Middle frontal gyrus (tissue), 1 donor: ENCODE data around the gene APOBEC3F.
"Not testable (repeated sequence)": the region's sequence is repeated elsewhere in the genome, so short reads cannot be mapped to it uniquely, and the experiment has no call there.

Experiments used
- DNase-seq: peaks from one replicate; pipeline ENCODE4 v3.0.0-alpha.2; 2015; ENCODE audit warnings: low spot score; ENCODE audit errors: extremely low spot score

The APOBEC3F gene

DNA sequence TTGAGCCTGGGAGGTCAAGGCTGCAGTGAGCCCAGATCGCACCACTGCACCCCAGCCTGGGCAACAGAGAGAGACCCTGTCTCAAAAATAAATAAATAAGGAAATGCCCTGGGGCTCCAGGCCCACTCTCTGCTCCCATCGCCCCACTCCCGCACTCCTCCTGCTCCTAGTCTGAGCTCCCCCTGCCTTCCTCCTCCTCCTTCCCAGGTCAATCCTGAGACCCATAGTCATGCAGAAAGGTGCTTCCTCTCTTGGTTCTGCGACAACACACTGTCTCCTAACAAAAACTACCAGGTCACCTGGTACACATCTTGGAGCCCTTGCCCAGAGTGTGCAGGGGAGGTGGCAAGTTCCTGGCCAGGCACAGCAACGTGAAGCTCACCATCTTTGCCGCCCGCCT lies 29.5 kb downstream of the APOBEC3F start:
- DNase-seq, result no peak

DNA sequence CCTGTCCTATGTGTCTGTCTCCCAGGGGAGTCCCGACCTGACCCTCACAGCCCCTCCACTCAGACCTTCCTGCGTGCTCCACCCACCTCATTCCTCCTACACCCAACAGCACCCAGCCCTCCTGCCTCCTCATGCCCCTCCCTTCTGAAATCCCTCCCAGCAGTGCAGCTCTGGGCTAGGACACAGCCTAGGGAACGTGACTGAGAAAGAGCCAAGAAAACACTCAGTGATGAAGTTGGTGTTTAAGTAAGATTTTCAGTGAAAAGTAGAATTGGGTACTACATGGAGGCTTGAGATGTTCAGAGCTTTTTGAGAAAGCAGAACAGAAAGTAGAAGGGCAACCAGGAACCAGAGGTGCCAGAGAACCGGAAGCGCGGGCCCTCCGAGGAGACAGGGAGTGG lies 31.9 kb downstream of the APOBEC3F start:
- DNase-seq, result not testable (repeated sequence)

DNA sequence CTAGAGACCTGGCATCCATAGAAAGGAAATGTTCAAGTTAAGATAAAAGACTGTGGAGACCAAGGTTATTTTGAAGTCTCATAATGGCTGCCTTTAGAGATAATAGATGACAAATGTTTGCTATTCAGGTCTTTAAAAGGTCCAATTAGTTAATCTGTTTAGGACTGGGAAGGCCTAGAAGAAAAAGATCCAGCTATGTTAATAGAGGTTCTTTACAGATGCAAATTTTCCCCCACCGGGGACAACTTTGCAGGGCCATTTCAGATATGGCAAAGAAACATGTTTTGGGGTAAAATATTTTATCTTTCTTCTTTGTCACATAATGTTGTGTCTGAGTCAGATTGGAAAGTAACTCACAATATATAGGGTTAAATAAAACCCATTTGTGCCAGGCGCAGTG lies 33.3 kb downstream of the APOBEC3F start:
- no peak for DNase-seq

DNA sequence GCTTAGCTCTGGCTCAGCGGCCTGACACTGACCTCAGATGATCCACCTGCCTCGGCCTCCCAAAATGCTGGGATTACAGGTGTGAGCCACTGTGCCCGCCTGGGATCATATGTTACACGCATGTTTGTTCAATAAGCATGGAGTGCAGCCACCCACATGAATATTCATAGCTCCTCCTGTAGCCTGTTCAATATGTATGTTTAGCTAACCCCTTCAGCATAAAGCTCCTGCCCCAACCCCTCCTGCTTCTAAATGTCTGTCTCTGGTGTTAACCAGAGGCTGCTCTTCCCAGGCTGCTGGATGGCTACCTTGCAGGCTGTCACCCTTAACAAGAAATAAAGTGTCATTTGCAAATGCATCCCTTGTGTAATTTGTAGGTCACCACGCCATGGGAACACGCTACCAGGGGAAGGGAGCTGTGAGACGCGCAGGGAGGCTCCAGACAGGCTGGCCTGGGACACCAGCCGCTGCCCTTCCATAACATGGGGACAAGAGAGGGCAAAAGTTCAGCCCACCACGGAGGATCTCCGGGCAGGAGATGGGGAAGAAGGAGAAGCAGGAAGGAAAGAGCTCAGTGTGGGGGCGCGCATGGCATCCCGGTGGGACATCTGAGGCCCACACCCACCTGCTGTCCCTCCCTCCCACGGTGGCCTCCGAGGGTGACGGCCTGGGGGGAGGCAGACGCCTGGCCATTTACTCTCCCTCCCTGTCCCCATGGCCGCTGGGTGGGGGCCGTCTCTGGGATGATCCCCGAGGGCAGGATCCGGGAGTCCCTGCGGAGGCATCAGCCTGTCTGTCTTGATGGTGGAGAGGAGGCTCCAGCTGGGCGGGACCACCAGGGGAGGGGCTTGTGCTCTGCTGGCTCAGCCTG lies 35.7 kb downstream of the APOBEC3F start:
- not testable (repeated sequence) for DNase-seq

DNA sequence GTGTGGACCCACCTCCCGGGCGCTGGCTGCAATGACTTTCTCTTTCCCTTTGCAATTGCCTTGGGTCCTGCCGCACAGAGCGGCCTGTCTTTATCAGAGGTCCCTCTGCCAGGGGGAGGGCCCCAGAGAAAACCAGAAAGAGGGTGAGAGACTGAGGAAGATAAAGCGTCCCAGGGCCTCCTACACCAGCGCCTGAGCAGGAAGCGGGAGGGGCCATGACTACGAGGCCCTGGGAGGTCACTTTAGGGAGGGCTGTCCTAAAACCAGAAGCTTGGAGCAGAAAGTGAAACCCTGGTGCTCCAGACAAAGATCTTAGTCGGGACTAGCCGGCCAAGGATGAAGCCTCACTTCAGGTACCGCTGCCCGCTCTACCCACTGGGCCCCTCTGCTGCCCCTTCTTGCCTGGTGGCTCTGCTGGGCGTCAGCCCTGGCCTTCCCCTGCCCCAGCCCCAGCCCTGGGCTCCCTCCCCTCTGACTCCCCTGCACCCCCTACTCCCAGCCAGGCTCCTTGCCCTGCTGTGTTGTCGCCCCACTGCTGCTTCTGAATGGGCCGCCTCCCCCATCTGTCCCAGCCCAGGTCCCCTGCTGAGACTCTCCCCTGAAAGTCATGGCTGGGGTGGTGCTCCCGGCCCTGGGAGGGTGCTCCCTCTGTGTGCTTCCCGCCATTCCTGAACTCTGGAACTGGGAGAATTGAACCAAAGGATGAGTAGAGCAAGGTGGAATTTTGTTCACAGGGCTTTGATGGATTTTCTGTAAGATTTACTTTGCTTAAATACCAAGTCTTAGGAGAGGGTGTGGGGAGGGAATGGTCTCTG lies 36.6 kb downstream of the APOBEC3F start, which contains the start of gene APOBEC3G:
Gene APOBEC3G, plus strand, starts transcription at position 250 of the 815 bp plus-strand sequence. Its CDS starts 87 bp downstream, at position 337.
- DNase-seq, result not testable (repeated sequence)

DNA sequence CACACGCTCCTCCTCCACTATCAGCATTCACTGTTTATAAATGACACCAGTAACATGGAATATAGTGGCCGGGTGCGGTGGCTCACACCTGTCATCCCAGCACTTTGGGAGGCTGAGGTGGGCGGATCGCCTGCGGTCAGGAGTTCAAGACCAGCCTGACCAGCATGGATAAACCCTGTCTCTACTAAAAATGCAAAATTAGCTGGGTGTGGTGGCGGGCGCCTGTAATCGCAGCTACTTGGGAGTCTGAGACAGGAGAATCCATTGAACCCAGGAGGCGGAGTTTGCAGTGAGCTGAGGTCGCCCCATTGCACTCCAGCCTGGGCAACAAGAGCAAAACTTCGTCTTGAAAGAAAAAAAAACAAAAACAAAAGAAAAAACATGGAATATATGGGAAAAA lies 37.2 kb downstream of the APOBEC3F start:
- DNase-seq, result not testable (repeated sequence)

DNA sequence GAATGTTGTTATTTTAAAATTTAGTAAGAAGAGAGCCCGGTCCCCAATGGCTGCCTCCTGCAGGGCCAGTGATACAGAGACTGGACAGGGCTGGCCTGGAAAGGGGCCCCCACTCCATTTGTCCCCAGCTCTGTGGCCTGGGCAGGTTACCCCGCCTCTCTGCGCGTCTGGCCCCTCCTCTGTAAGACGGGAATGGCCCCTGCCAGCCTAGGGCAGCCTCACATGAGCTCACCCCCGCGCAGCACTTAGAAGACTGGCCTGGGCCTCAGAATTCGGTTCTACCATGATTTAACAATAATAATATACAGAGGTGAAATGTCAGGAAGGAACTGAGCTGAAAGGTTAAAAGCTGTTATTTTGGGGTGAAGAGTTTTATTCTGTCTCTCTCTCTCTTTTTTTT lies 37.7 kb downstream of the APOBEC3F start:
- no peak for DNase-seq

DNA sequence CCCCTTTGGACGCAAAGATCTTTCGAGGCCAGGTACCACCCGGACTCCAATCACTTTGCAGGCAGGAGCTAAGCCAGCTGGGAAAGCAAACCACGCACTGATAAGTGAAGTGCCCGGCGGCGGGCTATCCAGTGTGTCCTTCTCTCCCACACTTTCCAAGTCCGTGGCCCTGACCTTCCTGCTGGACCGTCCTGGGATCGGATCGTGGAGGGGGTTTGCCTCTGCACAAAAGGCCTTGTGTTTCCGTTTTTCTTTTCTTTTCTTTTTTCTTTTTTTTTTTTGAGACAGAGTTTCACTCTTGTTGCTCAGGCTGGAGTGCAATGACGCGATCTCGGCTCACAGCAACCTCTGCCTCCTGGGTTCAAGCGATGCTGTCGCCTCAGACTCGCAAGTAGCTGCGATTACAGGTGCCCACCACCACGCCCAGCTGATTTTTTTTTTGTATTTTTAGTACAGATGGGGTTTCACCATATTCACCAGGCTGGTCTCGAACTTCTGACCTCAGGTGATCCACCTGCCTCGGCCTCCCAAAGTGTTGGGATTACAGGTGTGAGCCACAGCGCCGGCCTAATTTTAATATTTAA lies 38.5 kb downstream of the APOBEC3F start:
- not testable (repeated sequence) for DNase-seq

DNA sequence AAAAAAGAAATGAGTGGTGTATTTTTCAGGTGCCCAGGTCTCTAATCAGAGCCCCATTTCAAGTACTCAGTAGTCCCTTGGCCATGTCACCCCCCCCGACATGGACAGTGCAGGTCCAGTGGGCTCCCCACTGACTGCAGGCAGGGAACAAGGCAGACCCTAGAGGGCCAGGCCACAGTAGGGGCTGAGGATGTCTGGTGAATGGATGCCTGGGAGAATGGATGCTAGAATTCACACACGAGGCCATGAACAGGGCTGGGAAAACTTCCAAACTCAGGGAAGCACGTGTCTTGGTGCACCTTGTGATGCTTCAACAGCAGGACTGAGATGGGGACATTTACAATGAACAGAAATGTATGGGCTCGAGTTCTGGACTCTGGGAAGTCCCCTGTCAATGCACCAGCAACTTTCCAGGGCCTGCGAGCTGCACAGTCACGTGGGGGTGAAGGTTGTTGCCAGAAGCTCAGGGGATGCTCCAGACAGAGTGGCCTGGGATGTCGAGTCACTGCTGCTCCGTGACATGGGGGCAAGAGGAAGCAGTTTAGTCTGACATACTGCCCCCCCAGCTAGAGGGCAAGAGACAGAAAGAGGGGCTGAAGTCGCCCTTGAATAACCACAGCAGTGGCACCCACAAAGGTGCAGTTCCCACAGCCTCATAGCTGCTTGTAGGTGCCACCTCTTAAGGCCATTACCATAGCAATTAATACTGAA lies 39.5 kb downstream of the APOBEC3F start:
- DNase-seq, result no peak

DNA sequence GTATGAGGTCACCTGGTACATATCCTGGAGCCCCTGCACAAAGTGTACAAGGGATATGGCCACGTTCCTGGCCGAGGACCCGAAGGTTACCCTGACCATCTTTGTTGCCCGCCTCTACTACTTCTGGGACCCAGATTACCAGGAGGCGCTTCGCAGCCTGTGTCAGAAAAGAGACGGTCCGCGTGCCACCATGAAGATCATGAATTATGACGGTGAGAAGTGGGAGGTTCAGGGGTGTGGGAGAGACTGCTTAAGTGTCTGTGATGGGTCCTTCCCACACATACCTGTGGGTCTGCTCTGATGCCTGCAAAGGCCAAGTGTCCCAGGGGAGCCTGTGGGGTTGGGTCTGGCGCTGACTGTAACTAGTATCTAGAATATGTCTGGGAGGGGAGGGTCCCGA lies 40.4 kb downstream of the APOBEC3F start:
- DNase-seq, result no peak

DNA sequence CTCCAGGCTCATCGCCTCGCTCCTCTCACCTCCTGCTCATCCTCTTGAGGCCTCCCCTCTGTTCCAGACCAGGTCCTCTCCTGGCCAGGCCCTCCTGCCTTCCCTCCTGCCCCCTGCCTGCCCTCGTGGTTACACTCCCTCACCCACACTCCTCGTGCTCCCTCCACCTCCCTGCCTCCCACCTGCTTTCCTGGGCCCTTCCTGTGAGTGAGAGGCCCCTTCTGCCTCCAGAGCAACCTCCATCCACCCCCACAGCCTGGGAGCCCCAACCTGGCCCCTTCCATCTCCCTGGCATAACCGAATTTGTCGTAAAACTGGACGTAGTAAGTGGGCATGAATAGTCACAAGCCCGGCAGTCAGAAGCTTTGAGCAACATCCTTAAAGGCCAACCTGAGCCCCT lies 40.9 kb downstream of the APOBEC3F start:
- no peak for DNase-seq

DNA sequence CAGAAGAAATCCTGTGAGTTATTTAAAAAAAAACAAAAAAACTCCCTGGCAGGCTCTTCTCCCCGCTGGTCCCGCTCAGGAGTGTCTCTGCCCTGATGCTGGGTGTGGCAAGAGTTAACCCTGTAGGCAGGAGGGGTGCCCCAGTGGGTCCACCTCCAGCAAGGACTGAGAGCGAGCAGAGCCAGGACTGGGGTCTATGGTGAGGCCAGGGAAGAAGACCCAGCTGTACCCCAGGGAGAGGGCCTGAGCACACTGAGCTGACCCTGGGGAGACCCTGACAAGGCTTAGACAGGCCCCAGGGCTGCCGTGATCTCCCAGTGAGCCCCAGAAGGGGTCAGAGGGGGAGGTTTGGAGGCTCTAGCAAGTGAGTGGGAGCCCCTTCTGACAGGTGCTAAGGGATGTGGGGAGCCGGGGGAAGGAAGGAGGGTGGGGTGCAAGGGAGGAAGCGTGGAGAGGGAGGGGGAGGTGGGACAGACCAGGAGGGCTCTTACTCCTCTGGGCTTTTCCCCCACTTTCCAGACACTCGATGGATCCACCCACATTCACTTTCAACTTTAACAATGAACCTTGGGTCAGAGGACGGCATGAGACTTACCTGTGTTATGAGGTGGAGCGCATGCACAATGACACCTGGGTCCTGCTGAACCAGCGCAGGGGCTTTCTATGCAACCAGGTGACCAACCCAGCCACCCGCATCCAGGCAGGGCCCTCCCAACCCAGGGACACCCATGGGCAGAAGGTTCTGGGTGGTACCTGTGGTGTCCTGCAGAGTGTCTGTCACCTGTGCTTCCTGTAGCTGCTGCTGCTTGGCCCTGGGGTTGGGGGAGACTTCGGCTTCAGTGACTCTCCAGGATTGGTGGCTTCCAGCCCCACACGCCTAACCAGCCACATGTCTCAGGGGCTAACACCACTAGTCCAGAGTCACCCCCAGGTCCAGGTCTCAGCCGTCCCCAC lies 42.8 kb downstream of the APOBEC3F start:
- DNase-seq, result no peak

DNA sequence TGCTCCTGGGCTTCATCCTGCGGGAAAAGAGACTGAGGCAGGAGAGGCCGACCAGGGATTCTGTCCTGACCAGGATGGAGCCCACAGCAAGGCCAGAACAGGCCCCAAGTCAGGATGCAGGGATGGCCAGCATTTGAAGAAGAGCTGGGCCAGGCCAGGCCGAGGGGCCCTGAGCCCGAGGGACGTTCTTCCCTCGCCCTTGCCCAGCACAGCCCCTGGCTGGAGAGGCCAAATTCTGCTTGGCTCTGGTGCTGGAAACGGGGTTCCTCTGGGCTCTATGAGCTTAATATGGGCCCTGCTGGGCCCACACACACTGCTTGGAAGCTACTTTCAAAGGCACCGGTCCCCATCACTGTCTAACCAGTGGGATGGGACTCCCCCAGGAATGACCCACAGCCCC lies 44.0 kb downstream of the APOBEC3F start:
- DNase-seq, result no peak

DNA sequence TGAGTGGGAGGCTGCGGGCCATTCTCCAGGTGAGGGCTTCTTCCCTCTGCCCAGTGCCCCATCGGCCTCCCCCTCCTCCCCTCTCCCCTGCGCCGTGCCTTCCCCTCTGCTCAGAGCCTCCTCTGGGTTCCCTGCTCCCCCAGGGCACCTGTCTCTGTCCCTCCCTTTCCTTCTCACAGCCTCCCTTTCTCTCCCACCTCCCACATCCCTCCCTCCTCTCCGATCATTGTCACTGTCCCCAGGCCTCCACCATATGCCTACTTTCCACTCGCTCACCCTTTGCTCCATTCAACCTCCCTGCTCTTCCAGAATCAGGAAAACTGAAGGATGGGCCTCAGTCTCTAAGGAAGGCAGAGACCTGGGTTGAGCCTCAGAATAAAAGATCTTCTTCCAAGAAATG lies 46.4 kb downstream of the APOBEC3F start:
- no peak for DNase-seq

DNA sequence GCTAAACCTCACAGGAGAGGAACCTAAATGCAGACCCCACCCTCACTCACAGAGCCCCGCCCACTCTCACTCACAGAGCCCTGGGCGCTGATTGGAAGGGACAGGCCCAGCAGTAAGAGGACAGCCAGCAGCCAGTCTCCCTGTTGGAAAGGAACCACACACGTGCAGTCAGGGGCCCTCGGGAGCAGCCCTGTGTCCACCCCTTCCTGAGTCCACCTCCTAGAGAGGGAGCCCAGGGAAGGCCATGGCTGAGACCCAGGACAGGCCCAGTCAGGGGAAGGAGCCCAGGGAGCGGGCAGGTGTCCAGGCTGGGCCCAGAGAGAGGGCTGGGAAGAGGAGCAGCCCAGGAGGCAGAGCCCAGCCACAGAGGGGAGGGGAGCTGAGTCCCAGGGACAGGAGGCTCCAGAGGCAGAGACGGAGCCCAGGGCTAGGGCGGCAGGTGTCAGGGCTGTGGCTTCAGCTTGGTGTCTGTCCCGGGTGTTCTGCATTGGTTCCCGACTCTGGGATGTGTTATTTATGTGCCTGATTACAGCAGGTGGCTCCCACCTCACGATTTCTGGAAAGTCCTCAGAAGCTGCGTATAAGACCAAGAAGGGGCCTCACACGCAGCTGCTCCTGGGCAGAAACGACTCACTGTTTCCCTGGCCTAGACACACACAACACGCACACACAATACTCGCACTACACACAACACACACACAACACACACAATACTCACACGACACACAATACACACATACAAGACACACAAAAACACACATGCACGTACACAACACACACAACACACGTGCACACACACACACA lies 47.4 kb downstream of the APOBEC3F start:
- no peak for DNase-seq

DNA sequence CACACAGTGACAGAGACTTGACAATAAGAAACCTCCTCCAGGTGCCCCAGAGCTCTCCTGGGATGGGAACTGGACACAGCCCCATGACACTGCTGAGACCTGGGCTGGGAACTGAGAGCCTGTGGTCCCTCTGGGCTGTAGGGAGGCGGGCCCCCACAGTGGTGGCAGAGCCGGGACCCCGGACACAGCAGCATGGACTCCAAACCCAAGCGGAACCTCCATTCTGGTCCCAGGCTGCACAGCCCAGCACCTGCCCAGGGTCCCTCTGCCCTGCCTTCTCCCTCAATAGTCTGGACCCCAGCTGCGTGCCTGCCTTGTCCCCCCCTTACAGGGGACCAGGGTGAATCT lies 48.0 kb downstream of the APOBEC3F start:
- no peak for DNase-seq

DNA sequence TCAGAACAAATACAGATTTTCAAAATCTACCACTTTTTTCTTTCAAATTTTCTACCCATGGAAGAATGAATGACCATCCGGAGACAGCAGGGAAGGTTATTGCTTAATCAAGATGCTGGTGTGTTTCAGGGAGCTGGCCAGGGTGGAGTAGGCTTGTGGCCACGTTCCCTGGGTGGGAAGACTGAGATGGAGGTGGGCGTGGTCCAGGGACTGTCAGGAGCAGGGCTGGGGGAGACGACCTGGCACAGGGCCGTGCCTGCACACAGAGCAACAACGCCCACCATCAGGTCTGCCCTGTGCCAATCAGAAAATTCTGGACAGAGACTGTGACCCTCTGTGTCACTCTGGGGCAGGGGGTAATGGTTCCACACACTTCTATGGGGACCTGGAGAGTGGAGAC lies 49.3 kb downstream of the APOBEC3F start:
- no peak for DNase-seq

DNA sequence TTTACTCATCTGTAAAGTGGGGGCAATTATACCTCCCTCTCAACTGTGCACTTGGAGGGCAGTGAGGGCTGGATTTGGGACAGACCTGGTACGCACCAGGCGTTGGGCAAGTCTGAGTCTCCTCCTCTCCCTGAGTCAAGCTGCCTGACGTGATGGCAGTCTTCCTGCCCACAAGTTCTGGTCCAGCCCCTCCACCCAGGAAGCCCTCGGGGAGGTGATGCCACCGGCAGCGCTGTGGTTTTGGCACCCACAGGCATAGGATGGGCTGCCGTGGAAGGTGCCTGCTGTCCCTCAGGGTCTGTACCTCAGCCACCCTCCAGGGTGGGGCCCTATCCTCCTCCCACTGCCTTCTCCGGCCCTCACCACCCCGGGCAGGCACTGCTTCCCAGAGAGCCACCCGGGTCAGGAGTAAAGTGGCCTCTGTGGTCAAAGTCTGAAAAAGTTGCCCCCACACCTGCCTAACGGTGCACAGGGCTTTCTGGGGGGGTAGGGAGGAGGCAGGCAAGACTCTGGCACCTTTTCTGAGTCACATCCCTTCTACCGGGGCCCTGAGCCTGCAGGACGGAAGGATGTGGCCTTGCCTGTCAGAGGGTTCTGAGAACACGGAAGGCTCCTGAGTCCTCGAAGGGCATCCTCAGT lies 49.9 kb downstream of the APOBEC3F start:
- DNase-seq, result no peak
